ENCODE measurements around the gene ANKS1A.

Gene ANKS1A

DNA sequence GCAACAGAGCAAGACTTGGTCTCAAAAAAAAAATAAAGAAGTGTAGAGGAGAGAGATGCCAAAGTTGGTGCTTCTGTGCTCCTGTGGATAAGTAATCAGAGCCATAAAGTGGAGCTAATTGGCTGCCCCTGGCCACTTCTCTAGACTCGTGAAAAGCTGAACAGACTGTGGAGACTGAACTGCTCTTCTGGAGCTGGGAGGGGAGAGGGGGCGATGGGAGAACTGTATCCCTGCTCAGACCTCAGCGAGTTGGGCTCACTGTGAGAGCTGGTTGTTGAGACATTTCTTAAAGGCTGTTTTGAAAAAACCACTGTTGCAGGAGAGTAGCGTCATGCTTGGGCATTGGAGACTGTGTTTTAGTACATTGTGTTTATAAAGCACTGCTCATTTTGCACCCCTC is 126.4 kb downstream of the ANKS1A start:
- H3K27ac ChIP-seq: peak overlapping the region; percentile 51
- DNase-seq (ENCODE audit: low read depth, low spot score): no peak

DNA sequence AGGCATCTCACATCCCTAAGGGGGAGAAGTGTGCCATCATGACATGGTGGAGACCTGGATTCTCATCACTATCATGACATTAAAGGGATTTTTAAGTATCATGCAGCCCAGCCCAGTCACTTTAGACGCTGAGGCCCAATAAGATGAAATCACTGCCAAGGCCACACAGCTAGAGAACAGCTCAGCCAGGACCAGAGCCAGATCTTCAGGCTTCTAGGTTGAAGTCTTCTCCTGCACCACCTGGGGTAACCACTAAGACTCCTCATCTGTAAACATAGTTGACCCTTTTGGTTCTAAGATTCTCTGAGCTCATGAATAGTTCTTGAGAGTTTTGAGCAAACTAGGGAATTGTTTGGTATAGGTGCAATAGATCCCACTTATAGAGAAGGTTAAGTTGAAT is 126.9 kb downstream of the ANKS1A start:
- no peak overlapping the region for H3K27ac ChIP-seq

DNA sequence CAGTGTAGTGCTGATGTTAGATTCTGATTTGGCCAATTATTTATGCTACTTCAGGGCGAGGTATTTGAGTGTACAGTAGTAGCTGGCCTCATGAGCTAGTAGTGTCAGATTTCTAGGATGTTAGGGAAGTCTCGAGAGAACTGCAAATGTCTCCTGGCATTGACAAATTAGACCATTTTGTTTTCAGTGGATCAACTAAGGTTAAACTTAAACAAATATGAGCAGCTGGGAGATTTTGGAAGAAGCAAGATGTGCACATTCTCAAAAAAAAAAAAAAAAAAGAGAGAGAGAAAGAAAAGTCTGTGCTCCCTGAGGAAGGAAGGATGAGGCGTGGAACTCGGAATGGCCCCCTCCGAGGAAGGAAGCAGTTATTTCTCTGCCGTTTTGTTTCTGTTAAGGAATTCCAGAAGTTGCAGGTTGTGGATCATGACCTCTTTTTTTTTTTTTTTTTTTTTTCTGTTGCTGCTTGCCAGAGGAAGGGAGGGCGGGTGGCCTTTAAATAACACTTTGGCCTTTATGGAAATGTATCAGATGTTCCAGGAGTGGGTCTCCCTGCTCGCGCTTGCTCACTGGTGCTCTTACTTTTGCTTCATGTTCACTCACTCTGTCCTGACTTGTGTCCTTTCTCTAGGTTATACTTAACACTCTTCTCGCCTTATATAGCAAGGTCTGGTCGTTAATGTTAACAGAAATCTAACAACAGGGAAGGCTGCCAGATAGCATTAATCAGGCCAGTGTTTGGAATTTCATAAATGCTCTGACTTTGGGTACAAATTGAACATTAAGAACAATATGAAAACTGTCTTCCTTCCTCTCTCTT is 127.7 kb downstream of the ANKS1A start:
- H3K27ac ChIP-seq: no peak overlapping the region
- DNase-seq (ENCODE audit: low read depth, low spot score): no peak

More for the DNA sequence above, 126.9 kb downstream of the ANKS1A start:
- DNase-seq (ENCODE audit: low read depth, low spot score): no peak

DNA sequence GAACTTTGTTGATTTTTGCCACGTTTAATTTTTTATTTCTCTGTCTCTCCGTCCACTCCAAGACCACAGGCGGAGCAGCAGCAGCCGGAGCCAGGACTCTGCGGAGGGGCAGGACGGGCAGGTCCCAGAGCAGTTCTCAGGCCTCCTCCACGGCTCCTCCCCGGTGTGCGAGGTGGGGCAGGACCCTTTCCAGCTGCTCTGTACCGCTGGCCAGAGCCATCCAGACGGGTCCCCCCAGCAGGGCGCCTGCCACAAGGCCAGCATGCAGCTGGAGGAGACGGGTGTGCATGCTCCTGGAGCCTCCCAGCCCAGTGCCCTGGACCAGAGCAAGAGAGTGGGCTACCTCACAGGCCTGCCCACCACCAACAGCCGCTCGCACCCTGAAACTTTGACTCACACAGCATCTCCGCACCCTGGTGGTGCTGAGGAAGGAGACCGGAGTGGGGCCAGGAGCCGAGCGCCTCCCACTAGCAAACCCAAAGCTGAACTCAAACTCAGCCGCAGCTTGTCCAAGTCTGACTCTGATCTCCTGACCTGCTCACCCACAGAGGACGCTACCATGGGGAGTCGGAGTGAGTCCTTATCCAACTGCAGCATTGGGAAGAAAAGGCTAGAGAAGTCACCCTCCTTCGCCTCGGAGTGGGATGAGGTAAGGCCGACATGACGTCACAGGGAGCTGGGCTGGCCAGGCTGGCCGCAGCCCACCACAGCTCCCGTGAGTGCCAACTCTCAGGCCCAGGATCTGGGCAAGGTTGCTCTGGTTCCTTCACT is 128.5 kb downstream of the ANKS1A start:
- no peak for DNase-seq (ENCODE audit: low read depth, low spot score)
- H3K27ac ChIP-seq: no peak overlapping the region

DNA sequence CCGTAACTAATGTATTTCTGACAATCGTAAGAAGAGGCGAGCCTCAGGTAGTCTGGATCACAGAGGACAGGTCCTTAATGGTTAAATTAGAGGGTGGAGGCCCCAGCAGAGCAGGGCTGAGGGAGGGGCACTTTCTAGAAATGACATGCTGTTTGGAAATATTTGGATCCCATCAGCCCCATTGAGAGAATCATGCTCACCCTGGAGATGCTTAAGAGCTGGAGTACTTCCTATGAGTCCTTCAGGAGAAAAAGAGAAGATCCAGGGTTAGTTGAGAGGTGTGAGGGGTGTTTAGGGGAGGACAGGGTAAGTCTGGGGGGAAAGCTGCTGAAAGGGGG is 129.1 kb downstream of the ANKS1A start:
- no peak for DNase-seq (ENCODE audit: low read depth, low spot score)

DNA sequence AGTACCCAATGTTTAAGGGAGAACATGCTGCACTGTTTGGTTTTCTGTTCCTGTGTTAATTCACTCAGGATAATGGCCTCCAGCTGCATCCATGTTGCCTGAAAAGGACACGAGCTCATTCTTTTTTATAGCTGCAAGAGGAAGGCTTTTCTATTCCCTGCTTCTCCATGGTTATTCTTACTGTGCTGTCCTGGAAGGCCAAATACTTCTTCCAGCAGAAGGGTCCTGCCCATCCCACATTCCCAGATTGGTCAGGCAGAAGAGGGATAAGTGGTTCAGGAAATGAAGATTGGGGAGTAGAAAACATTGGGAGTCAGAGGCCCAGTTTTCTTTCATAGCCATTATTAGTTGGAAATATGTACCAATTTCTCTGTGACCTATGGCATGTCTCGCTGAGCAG is 129.7 kb downstream of the ANKS1A start:
- DNase-seq (ENCODE audit: low read depth, low spot score): no peak
- H3K27ac ChIP-seq: no peak overlapping the region

More for the DNA sequence above, 129.1 kb downstream of the ANKS1A start:
- no peak overlapping the region for H3K27ac ChIP-seq

DNA sequence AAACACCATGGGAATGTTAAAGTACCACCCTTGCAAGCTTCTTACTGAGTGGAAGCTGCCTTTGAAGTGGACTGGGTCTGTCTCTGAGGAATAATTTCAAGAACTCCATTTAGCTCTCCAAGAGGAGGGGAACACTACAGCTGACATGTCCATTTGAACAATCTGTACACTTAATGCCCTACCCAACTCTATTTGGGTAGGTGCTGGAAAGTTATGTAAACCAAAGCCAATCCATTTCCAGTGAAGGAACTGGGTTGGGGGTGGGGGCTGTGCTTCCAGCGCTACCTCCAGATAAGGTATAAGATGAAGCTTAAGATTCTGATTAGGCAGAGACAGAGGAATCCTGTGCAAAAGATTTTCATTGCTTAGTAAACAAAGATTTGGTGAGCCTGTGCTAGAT is 130.1 kb downstream of the ANKS1A start:
- H3K27ac ChIP-seq: no peak overlapping the region
- DNase-seq (ENCODE audit: low read depth, low spot score): no peak

DNA sequence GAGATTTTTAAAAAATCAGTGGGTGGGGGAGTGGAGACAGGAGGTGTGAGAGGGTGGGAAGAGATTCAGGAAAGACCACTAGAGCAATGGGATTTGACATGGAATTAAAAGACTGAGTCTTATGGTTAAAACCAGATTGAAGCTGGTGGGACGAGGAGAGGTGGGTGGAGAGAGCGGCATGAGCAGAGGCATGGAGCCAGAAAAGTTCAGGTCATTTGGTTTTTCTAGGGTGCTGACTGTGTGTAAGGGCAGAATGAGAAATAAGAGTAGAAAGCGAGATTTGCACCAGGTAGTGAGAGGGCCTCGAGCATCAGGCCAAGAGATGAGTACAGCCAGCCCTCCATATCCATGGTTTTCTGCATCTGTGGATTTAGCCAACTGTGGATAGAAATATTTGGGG is 130.8 kb downstream of the ANKS1A start:
- no peak overlapping the region for H3K27ac ChIP-seq
- no peak for DNase-seq (ENCODE audit: low read depth, low spot score)

DNA sequence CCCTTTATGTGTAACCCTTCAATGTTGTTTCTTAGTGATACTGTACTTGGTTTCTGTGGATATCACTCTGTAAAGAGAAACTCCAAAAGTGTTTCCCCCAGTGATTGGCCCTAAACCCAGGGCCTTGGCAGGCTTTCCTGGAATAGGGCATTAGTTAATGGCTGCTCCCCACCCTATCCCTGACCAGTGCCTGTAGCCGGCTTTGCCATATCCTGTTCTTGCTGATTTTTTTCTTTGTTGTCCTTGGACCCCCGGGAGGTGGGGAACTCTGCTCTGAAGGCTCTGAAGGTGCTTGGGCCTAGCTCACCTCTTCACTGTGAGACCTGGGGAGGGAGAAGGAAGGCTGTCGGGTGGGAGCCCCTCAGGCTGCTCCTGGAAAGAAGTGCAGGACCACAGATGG is 131.9 kb downstream of the ANKS1A start:
- H3K27ac ChIP-seq: no peak overlapping the region
- no peak for DNase-seq (ENCODE audit: low read depth, low spot score)

DNA sequence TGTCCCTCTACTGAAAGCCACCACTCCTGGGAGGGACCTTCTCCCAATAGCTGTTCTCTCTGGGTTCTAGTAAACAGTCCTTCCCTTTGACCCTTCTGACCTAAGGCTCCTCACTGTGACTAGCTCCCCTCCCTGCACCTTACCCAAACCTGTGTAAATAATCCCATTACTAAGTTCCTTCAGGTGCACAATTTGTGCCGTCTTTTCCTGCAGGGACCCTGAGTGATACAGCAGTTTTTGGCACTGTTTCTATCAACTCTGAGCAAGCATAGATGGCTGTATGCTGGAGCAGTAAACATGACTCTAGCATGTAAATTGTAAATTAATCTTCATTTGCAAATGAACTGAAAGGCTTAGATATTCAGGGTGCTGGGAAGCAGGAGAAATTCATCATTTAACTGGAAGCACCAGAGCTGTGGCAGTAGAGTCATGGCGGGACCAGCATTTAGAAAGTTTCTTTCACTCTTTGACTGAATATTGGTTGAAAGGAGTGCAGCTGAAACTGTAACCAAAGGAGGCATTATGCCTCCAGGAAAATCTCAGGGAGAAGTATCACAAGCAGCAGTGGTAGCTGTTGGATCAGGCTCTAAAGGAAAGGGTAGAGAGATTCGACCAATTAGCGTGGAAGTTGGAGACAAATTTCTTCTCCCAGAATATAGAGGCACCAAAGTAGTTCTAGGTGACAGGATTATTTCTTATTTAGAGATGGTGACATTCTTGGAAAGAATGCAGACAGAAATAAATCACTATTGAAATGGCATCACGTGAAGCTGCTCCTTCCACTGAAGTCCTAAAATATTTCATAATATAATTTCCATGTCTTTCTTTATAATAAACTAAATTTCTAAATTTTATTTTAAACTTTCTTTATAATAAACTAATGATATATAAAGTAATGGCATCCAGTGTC is 134.3 kb downstream of the ANKS1A start:
- H3K27ac ChIP-seq: peak overlapping the region; percentile 84
- DNase-seq (ENCODE audit: low read depth, low spot score): no peak

DNA sequence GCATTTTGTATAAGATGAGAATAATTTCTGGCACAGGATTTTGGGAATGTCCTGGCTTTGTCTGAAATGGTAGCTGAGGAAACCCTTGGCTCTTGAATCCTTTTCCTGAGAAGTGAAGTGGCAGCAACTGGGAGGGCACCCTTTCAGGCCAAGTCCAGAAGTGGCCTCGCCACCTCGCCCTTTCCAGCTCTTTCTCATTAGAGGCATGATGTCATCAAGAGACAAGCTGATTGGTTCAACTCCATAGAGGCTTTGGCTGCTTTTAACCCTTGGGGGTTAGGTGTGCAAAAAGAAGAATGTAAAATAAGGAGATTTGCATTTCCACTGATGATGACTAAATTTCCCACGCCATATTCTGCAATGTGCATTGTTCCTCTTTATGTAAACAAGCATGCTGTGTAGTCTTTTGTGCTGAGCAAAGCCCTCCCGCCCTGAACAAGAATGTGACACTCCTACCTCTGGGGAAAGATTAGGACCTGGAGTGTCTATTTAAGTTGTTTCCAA is 135.5 kb downstream of the ANKS1A start:
- peak overlapping the region; percentile 84 for H3K27ac ChIP-seq
- DNase-seq (ENCODE audit: low read depth, low spot score): peak; percentile 93

DNA sequence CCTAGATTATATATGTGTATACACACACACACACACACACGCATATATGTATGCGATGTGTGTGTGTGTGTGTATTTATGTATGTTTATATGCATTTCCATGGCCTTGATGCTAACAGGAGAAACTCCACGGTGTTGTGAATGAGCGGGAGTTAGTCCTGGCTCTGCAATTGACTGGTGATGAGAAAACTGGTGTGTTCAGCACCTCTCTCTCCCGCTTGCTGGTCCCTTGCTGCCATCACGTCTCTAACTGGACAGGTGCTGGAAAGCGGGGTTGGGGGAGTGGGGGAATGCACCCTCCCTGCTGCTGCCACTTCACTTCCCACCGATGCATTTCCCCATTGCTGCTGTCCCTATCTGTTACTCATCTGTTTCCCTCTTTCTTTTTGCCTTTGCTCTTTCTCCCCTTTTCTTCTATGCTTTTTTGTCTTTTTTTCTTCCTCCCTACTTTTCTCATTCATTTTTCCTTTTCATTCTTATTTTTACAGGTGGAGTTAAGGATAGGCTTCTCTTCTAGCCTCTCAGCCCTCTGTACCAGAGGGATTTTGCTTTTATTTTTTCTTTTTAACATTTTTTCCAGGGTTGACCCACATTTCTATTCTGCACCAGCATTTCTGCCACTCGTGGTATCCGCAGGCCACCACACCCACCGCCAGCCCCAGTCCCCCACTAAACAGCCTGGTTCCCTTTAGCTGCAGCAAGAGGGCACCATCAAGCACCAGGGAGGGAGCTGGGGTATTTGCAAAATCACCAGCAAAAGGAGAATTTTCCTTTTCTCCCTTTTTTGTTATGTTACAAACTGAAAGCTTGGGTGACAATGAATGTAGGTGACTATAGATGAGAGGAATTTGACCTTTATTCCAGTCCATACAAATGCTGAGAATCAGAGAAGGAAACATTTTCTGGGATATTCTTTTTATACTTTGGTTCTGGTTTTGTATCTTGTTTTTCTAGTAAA is 136.5 kb downstream of the ANKS1A start:
- H3K27ac ChIP-seq: peak overlapping the region; percentile 84
- no peak for DNase-seq (ENCODE audit: low read depth, low spot score)

DNA sequence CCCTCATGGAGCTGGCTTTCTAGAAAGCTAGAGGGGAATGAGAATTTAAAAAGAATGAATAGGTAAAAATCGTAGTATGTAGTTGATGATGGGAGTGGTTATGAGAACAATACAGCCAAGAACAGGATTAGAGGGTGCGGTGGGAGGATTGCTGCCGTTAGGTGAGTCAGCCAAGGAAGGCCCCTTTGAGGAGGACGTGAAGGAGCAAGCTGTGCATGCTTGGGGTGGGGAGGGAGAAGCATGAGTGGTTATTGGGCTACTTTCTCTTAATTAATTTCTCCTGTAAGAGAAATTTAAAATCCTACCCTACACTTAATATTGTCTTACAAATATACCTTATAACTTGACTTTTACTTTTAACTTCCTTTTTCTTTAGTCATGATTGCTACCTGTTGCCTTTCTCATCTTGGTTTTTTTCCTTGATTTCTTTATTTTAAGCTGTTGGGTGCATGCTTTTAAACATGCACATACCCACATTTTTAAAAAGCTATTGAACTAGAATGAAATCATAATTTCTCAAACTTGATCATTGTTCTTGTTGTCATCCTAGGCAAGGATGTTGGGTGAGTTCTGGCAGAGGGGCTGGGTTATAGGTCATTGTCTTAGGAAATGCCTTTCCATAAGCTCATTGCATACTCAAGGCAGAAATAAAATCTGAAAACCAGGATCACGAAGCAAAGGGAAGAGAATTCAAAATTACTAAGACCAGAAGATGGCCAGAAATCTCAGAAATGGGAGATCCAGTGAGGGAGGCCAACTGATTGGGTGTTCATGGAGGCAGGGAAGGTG is 137.6 kb downstream of the ANKS1A start:
- peak overlapping the region; percentile 84 for H3K27ac ChIP-seq
- peak; percentile 72 for DNase-seq (ENCODE audit: low read depth, low spot score)

DNA sequence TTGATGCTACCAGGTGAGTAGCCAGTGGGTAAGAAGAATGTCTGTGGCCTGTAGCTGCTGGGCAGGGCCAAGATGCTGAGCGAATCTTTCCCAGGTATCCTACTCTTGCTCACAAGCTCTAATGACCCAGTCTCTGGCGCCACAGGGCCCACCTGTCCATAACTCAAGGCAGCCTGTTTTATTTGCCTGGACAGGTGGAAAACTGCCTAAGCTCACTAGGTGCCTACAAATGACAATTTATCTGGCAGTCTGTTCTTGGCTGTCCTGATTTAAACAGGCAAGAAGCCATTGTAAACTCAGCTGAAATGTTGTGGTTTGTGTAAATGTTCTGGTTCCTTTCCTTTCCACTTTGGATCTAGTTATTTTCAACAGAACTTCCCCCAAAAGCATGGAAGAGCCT is 138.8 kb downstream of the ANKS1A start:
- H3K27ac ChIP-seq: no peak overlapping the region
- DNase-seq (ENCODE audit: low read depth, low spot score): no peak

DNA sequence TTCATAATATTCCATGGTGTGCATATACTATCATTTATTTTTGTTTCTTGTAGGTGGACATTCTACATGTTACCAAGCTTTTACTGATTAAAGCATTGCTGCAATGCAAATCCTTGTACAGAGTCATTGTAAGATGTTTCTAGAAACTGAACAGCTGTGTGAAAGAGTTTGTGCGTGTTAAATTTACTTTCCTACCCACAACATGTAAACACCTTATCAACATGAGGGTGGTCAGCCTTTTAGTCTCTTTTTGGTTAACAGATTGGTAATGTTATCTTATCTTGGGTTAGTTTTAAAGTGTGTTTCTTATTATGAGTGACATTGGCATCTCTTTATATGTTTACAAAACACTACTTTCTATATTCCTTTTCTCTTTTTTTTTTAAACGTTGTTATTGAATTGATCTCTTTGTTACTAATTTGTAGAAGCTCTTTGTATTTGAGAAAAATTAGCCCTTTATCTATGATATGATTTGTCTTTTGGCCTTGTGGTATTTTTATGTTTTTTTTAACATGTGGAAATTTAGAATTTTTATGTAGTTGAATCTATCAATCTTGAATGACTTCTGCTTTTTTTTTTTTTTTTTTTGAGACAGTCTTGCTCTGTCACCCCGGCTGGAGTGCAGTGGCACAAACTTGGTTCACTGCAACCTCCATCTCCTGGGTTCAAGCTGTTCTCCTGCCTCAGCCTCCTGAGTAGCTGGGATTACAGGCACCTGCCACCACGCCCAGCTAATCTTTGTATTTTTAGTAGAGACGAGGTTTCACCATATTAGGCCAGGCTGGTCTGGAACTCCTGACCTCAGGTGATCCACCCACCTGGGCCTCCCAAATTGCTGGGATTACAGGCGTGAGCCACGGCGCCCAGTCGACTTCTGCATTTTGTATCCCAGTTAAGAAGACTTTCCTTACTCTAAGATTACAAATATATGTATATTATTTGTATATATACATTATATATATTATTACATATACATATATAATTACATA is 140.0 kb downstream of the ANKS1A start:
- no peak overlapping the region for H3K27ac ChIP-seq
- no peak for DNase-seq (ENCODE audit: low read depth, low spot score)

DNA sequence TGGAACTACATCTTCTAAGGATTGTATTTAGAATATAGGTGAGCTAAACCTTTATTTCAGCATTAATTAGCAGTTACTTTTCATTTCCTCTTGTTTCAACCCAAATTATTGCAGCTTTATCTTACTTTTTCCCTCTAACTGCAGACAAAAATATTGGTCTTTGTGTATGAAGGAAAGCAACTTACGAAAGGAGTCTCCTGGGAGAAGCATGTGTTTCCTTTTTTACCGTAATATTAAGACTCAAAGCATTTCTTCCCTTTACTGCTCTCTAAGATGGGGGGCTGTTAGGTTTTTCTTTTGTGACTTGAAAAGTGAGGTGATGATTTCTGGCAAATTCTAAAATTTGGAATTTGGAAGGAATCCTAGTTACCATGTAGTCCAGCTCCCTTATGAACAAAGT is 141.0 kb downstream of the ANKS1A start:
- no peak overlapping the region for H3K27ac ChIP-seq
- DNase-seq (ENCODE audit: low read depth, low spot score): no peak
